GM21360 (cell line): ENCODE data around the gene CFHR4.
A peak's percentile ranks its signal among the peaks of the same experiment; 100 is the strongest.
"Not testable (repeated sequence)": the region's sequence is repeated elsewhere in the genome, so short reads cannot be mapped to it uniquely, and the experiment has no call there.

ENCODE experiments used
- ATAC-seq: cut with Tn5 transposase; IDR thresholded peaks from one replicate; pipeline ENCODE4 v1.9.1; 2021; ENCODE audit warnings: mild to moderate bottlenecking, moderate library complexity; ENCODE audit not compliant: unreplicated experiment

CFHR4 gene

GRCh38 chr1:196887515-196888239, at the start of gene CFHR4:
CFHR4 (plus strand) TSS chr1:196888052; CDS start chr1:196888151, 99 bp downstream.
- ATAC-seq, result peak; percentile 95

DNA sequence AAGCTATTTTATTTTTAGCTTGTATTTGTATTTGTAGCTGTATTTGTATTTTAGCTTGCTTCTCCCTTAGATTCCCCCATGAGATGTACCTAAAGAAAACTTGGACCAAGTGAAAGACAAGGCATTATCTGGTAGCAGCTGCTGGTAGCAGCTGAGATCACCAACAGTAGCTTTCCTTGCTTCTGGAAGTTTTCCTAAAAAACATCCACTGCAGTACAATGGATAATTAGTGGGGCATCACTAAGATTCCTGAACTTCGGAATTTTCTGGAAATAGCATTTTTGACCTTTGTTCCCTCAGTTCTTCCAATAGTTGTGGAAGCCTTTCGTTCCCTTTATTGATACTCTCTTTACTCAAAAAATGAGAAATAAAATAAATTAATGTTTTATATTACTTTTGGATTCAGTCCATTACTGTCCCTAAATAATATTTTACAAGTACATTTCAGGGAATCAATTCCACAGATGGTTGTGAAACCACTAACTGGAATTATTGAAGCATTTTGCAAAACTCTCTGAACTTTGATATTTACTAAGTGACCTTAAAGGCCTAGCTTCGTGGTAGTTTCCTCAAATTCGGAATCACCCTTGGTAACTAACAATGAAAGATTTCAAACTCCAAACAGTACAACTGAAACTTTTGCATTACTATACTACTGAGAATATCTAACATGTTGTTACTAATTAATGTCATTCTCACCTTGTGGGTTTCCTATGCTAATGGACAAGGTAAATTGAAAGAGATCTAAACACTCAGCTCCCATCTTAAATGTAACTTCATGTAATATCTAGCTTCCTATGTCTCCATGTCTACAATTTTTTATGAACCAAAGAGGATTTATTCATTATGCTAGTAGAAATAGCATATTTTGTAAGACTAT, 38.0 kb upstream of the CFHR4 start:
- ATAC-seq, result not testable (repeated sequence)

- no peak for ATAC-seq
These were observed 31.8 kb upstream of the CFHR4 start for GRCh38 chr1:196856053-196856452.

DNA sequence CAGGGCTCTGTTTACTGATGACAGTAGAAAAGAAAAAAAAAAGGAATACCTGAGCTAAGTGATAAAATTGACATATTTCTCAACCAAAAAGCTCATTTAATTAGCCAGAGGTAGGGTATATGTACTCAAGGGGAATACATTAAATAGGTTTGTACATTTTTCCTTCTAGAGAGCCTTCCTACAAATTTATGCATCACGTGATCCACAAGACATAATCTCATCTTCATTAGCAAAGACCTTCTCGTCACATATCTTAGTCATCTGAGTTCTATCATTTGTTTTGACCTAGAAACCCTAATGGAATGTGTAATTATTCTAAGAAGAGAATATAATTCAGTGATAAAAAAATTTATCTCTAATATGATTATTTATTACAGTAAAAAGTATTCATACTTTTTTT, 30.7 kb upstream of the CFHR4 start:
- no peak for ATAC-seq

- ATAC-seq, result no peak
These were observed 29.0 kb upstream of the CFHR4 start for GRCh38 chr1:196858811-196859210.

- no peak for ATAC-seq
These were observed 27.4 kb upstream of the CFHR4 start for GRCh38 chr1:196860323-196860884.

GRCh38 chr1:196861429-196861828, 26.4 kb upstream of the CFHR4 start:
- no peak for ATAC-seq

DNA sequence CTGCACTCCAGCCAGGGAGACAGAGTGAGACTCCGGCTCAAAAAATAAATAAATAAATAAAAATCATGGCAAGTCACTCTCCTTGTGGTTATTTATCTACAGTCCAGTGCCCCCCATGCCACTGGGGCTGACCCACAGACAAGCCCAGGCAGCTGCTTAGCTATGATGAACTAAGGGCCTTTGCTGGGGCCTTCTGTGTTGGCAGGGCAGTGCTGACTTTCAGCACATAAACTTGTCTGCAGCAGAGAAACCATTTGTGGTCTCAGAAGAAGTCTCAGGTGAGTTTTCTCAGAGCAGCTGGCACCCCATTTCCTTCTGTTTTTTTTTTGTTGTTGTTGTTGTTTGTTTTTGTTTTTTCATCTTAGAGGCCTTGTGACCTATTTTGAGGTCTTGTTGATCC, 20.9 kb upstream of the CFHR4 start:
- ATAC-seq, result no peak

DNA sequence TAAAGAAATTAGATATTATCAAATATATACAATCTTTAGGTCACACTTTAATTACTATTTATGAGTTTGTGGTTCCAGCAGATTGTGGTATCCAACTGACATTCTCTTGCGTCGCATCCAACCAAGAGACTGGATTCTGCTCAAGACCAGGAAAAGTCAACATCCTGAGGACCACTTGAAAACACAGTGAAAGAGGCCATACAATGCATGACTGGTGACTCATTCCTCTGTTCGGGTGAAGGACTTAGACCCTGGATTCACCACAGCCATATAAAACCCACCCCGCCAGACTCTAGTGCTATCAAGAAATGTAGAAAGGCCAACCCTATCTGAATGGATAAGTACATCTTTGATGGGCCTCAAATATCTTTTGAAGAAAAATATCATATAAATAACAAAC, 14.5 kb upstream of the CFHR4 start:
- no peak for ATAC-seq

DNA sequence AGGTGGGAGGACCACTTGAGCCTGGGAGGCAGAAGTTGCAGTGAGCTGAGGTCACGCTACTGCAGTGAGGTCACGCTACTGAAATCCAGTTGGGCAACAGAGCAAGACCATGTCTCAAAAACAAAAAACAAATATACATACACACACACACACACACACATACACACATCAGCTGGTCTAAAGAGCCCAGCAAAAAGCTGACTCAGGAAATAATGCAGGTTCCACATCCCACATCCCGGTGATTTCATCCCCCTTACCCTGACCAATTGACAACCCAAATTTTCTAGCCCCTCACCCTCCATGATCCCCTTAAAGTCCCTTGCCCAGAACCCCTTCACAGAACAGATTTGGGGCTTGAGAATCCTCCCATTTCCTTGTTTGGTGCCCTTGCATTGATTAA, 11.9 kb upstream of the CFHR4 start:
- no peak for ATAC-seq

GRCh38 chr1:196877964-196878363, 9.9 kb upstream of the CFHR4 start:
- ATAC-seq, result no peak

GRCh38 chr1:196886560-196886959, 1.3 kb upstream of the CFHR4 start:
- not testable (repeated sequence) for ATAC-seq

GRCh38 chr1:196890668-196891067, 2.8 kb downstream of the CFHR4 start:
- ATAC-seq, result no peak

GRCh38 chr1:196891251-196891650, 3.4 kb downstream of the CFHR4 start:
- no peak for ATAC-seq

DNA sequence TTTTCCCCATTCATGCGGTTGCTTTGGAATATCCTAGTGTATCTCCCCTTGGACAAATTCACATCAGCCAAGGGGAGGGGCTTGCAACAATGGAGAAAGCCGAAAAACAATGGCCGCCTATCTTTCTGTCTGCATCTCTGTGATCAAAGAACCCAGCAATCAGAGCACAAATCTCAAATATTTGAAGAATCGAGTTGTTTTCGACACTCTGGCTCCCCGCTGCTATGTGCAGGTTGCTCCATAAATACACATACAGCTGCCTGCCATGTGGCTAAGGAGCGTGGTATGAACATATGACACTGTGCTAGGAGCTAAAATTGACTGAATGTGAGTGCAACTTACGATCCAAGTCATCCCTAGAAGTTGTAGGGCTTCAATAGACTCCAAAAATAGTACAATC, 8.5 kb downstream of the CFHR4 start:
- ATAC-seq, result no peak

- ATAC-seq, result no peak
These were observed 9.4 kb downstream of the CFHR4 start for GRCh38 chr1:196897158-196897828.

DNA sequence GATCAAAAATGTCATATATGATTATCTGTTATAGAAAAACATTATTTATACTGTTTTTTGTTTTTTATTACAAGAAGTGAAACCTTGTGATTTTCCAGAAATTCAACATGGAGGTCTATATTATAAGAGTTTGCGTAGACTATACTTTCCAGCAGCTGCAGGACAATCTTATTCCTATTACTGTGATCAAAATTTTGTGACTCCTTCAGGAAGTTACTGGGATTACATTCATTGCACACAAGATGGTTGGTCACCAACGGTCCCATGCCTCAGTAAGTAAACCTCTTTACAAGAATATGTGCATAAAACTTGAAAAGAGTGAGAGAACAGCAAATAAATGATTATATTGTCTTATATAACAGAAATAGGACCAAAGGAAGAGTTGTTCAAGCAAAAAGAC, 14.5 kb downstream of the CFHR4 start:
- no peak for ATAC-seq

DNA sequence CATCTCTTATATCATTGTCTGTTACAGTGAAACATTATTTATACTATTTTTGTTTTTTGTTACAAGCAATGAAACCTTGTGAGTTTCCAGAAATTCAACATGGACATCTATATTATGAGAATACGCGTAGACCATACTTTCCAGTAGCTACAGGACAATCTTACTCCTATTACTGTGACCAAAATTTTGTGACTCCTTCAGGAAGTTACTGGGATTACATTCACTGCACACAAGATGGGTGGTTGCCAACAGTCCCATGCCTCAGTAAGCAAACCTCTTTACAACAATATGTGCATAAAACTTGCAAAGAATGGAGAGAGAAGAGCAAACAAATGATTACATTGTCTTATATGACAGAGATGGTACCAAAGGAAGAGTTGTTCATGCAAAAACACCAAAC, 22.4 kb downstream of the CFHR4 start:
- ATAC-seq, result no peak

- not testable (repeated sequence) for ATAC-seq
These were observed 24.4 kb downstream of the CFHR4 start for GRCh38 chr1:196912283-196912682.

DNA sequence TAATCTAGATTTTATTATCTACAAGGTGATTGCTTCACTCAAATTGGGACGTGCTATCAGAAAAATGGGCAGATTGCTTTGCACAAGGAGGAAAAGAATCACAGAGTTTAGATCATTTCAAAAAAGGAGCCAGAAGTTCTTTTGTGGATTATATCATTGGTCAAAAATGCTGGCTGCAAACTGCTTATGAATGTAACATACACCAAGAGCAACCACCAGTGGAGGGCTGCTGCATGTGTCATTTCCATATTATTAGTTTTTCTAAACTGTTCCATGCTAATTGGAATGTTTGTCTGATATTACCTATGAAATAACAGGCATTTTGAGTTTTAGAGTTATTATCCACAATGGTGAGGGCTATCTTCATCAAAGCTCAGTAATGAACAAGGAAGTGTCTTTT, 39.0 kb downstream of the CFHR4 start:
- ATAC-seq, result not testable (repeated sequence)

- not testable (repeated sequence) for ATAC-seq
These were observed 45.0 kb downstream of the CFHR4 start for GRCh38 chr1:196932853-196933252.
